Mucosa of stomach (tissue), 1 donor: ENCODE measurements around the gene RELA.
A peak's percentile ranks its signal among the peaks of the same experiment; 100 is the strongest.

ENCODE experiments used
- H3K27me3 ChIP-seq: one replicate; pipeline ENCODE4 v1.7.0; 2013; ENCODE audit warnings: mild to moderate bottlenecking, low read length; ENCODE audit not compliant: control insufficient read depth, insufficient read depth
- H3K36me3 ChIP-seq: one replicate; pipeline ENCODE4 v1.7.0; 2013; ENCODE audit warnings: low read length; ENCODE audit not compliant: control insufficient read depth, insufficient read depth
- H3K4me1 ChIP-seq: one replicate; pipeline ENCODE4 v1.7.0; 2013; ENCODE audit warnings: mild to moderate bottlenecking, low read length; ENCODE audit not compliant: control insufficient read depth, insufficient read depth
- H3K4me3 ChIP-seq: one replicate; pipeline ENCODE4 v1.7.0; 2013; ENCODE audit warnings: low read length
- H3K9ac ChIP-seq: one replicate; pipeline ENCODE4 v1.7.0; 2013; ENCODE audit warnings: mild to moderate bottlenecking, low read length, moderate library complexity
- H3K9me3 ChIP-seq: one replicate; pipeline ENCODE4 v1.7.0; 2013; ENCODE audit warnings: mild to moderate bottlenecking, low read length, moderate library complexity; ENCODE audit not compliant: control insufficient read depth
- donor health status: Pancreatic carcinoma.

RELA gene

DNA sequence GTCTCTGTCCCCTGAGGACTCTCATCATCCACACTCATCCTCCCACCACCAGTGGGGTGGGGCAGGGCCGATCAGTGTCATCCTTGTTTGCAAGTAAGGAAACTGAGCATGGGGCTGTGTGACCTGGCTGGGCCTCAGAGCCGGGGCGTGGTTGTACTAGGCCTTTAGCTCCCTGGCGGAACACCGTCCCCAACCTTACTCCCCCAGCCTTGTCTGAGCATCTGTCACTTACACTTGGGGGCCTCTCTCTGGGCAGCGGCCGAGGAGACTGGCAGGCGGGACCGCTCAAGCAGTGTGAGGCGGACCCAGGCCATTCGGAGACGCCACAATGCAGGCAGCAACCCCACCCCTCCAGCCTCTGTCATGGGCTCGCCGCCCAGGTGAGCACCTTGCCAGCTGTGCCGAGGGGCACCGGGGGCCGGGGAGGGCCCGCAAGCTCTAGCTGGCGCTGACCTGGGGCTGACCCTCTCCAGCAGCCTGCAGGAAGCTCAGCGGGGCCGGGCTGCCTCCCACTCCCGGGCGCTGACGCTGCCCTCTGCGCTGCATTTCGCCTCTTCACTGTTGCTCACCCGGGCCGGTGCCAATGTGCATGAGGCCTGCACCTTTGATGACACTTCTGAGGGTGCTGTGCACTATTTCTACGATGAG is 43.3 kb downstream of the RELA start:
- Histone ChIP-seq H3K4me1 (peaks cover 8% of the 10 kb centered on the region), H3K9me3 (no peaks in the 10 kb centered on the region), H3K36me3 (no peaks in the 10 kb centered on the region), H3K9ac (no peak overlapping the region), H3K4me3 (no peak overlapping the region), H3K27me3 (no peaks in the 10 kb centered on the region)

GRCh38 chr11:65618763-65619162 is 44.0 kb downstream of the RELA start:
- Histone ChIP-seq H3K36me3 (no peaks in the 10 kb centered on the region), H3K9ac (no peak overlapping the region), H3K9me3 (no peaks in the 10 kb centered on the region), H3K4me3 (no peak overlapping the region), H3K4me1 (peaks cover 8% of the 10 kb centered on the region), H3K27me3 (no peaks in the 10 kb centered on the region)

DNA sequence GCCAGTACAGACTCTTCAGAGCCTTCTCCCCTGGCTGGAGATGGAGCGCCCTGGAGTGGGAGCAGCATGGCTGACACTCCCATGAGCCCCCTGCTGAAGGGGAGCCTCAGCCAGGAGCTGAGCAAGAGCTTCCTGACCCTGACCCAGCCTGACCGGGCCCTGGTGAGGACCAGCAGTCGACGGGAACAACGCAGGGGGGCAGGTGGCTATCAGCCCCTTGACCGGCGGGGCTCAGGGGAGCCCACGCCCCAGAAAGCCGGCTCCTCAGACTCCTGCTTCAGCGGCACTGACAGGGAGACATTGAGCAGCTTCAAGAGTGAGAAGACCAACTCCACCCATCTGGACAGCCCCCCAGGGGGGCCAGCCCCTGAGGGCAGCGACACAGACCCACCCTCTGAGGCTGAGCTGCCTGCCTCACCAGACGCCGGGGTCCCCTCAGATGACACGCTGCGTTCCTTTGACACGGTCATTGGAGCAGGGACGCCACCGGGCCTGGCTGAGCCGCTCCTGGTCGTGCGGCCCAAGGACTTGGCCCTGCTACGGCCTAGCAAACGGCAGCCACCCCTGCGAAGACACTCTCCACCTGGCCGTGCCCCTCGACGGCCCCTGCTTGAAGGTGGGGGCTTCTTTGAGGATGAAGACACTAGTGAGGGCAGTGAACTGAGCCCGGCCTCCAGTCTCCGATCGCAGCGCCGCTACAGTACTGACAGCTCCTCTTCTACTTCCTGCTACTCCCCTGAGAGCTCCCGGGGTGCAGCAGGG is 44.5 kb downstream of the RELA start:
- peaks cover 10% of the 10 kb centered on the region for H3K4me1 ChIP-seq
- no peak overlapping the region for H3K4me3 ChIP-seq
- no peaks in the 10 kb centered on the region for H3K9me3 ChIP-seq
- no peak overlapping the region for H3K9ac ChIP-seq
- H3K27me3 ChIP-seq = no peaks in the 10 kb centered on the region
- no peaks in the 10 kb centered on the region for H3K36me3 ChIP-seq

DNA sequence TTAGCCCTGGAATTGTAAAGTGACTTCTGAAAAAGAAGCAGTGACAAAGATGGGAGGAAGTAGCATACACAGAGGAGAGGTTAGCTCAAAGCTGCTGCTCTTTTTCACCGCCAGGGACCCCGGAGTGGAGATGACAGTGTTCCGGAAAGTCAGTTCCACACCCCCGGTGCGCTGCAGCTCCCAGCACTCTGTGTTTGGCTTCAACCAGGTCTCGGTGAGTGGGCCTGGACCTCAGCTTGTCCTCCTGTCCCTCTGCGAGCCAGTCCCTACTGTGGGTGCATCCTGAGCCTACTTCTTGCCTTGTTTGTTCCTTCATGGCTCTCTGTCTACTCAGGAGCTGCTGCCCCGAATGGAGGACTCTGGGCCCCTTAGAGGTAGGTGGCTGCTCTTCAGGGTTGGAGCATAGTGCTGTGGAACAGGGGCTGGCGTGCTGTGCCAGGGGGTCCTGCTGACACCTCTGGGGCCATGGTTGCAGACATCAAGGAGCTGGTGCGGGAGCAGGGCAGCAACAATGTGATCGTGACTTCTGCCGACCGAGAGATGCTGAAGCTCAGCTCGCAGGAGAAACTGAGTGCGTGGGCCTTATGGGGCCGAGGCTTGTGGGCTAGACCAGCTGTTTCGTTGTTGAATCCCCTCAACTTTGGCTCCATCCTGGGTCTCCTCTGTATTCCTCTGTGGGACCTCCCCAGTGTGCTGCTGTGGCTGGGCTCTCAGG is 45.4 kb downstream of the RELA start:
- Histone ChIP-seq H3K4me3 (no peak overlapping the region), H3K36me3 (no peaks in the 10 kb centered on the region), H3K27me3 (no peaks in the 10 kb centered on the region), H3K9ac (peak overlapping the region; percentile 49), H3K4me1 (peaks cover 19% of the 10 kb centered on the region), H3K9me3 (no peaks in the 10 kb centered on the region)

GRCh38 chr11:65616575-65617001 is 46.1 kb downstream of the RELA start:
- H3K27me3 ChIP-seq = no peaks in the 10 kb centered on the region
- H3K4me3 ChIP-seq = peak overlapping the region; percentile 11
- H3K9ac ChIP-seq = peak overlapping the region; percentile 49
- no peaks in the 10 kb centered on the region for H3K36me3 ChIP-seq
- H3K9me3 ChIP-seq = no peaks in the 10 kb centered on the region
- peaks cover 26% of the 10 kb centered on the region for H3K4me1 ChIP-seq

DNA sequence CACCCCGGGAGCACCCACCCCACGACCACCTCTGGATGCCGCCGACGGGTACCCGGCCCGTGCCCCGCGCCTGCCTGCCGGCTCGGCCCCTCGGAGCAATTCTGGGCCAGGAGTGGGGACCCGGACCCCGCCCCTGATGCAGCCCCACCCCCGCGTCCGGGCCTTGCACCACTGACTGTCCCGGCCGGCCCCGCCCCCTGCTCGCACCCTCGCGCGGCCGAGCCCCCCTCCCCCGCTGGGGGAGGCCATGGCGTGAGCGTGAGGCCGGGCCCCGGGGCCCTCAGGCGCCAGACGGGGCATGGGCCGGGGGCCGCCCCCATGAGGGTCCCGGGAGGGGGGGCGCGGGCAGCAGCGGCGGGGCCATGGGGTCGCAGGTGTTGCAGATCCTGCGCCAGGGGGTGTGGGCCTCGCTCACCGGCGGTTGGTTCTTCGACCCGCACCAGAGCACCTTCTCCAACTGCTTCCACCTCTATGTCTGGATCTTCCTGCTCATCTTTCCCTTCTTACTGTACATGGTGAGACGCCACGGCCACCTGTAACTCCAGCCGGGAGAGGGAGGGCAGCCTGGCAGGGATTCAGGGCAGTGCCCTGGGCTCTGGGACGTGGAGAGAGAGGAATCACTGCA is 46.7 kb downstream of the RELA start:
- no peaks in the 10 kb centered on the region for H3K36me3 ChIP-seq
- peak overlapping the region; percentile 11 for H3K4me3 ChIP-seq
- H3K27me3 ChIP-seq = no peaks in the 10 kb centered on the region
- no peaks in the 10 kb centered on the region for H3K9me3 ChIP-seq
- H3K9ac ChIP-seq = peak overlapping the region; percentile 49
- peaks cover 31% of the 10 kb centered on the region for H3K4me1 ChIP-seq

GRCh38 chr11:65615229-65615949 is 47.3 kb downstream of the RELA start, which contains the start of gene PCNX3:
TSS of gene PCNX3 (plus strand) at chr11:65615776. CDS start at chr11:65616312, 536 bp downstream.
- Histone ChIP-seq H3K4me1 (peaks cover 38% of the 10 kb centered on the region), H3K9me3 (no peaks in the 10 kb centered on the region), H3K27me3 (no peaks in the 10 kb centered on the region), H3K36me3 (no peaks in the 10 kb centered on the region), H3K9ac (peak within 1 kb of the TSS; percentile 93), H3K4me3 (peak within 1 kb of the TSS; percentile 46)

GRCh38 chr11:65613091-65613928 is 49.4 kb downstream of the RELA start:
- no peaks in the 10 kb centered on the region for H3K27me3 ChIP-seq
- H3K4me3 ChIP-seq = peak overlapping the region; percentile 46
- peaks cover 1% of the 10 kb centered on the region for H3K36me3 ChIP-seq
- H3K4me1 ChIP-seq = peaks cover 48% of the 10 kb centered on the region
- H3K9ac ChIP-seq = peak overlapping the region; percentile 93
- no peaks in the 10 kb centered on the region for H3K9me3 ChIP-seq

GRCh38 chr11:65612691-65613090 is 50.0 kb downstream of the RELA start:
- H3K36me3 ChIP-seq = peaks cover 5% of the 10 kb centered on the region
- peak overlapping the region; percentile 93 for H3K9ac ChIP-seq

GRCh38 chr11:65611758-65612603 is 50.7 kb downstream of the RELA start:
- Histone ChIP-seq H3K4me1 (peaks cover 51% of the 10 kb centered on the region), H3K4me3 (no peak overlapping the region), H3K36me3 (peaks cover 5% of the 10 kb centered on the region)

More at GRCh38 chr11:65612691-65613090, 50.0 kb downstream of the RELA start:
- Histone ChIP-seq H3K4me1 (peaks cover 48% of the 10 kb centered on the region), H3K4me3 (peak overlapping the region; percentile 46), H3K27me3 (no peaks in the 10 kb centered on the region), H3K9me3 (no peaks in the 10 kb centered on the region)

More at GRCh38 chr11:65611758-65612603, 50.7 kb downstream of the RELA start:
- Histone ChIP-seq H3K9ac (peak overlapping the region; percentile 93), H3K27me3 (no peaks in the 10 kb centered on the region), H3K9me3 (no peaks in the 10 kb centered on the region)
